Measurements from ENCODE around the gene TMEM156. TPM values are rescaled to one million over a fixed set of nuclear protein-coding genes. Genes with fewer than 3 reads are reported as not detected.
A peak's percentile ranks its signal among the peaks of the same experiment; 100 is the strongest.
"Not testable (repeated sequence)": the region's sequence is repeated elsewhere in the genome, so short reads cannot be mapped to it uniquely, and the experiment has no call there.

The TMEM156 gene
- total RNA-seq, 1 experiment from 2014 or later, result 0.19 TPM

DNA sequence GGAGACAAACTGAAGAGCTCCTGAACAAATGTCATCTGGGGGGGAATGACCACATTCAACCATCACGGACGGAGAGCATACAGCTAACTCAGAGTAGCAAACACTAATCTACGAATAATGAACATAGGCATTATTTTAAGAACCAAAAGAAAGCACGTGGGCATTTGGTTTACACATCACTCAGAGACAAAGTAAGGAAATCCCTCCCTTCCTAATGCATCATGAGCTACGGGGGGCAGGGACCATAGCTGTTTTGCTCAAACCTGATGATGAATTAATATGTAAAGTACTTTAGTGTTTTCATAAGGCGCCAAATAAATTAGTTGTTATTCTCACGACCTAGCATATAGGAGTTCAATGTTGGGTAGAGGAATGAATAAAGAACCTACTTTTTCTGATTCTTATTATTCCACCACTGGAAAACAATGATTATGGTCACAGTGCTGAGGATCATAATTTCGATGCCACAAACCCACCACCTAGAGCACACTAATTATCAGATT lies 11.7 kb upstream of the TMEM156 start:
- peak; percentile 37 for DNase-seq (ENCODE audit: low spot score)

DNA sequence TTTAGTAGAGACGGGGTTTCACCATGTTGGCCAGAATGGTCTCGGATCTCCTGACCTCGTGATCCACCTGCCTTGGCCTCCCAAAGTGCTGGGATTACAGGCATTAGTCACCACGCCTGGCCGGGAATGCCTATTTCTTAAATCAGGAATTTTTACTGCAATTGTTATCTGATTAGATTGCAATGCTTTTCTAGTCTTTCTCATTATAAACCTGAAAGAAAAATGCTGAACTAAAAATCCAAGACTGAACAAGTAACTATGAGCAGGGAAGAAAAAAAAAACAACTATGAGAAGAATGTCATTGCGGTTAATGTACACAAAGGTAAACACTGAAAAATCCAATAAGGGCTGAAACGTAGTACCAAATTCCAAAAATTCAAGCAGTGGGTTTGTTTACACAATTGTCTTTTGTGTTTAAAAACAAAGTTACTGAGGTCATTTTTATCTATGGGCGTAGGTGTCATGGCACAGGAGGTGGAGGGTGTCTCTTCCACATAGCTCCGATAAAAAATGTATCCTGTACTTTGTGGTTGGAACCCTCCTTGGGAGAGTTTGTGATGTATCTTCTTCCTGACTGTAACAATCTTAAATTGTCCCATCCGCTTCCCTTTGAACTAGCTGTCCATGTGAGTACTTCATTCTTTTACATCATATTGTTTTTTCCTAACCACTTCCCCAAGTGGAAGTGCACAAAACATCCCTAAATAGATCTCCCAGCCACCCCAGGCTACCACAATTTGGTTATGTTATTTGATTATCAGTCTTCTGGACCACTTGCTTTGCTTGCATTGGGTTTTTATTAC lies 11.1 kb upstream of the TMEM156 start:
- DNase-seq (ENCODE audit: low spot score), result peak; percentile 88

DNA sequence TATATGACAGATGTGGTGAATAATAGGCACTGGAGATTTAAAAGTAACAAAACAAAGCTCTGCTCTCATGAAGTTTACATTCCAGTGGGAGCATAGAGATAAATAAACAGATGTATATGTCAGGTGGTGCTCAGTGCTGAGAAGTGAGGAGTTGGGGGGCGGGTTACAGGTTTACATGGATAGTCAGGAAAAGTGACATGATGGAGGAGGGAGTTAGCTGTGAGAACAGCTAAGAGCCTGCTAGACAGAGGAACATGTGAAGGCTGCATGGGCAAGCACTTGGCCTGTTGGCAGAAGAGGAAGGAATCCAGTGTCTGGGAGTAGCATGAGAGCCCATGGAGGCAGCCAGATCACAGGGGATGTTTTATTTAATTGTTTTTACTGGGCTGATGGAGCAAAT lies 10.2 kb upstream of the TMEM156 start:
- no peak for DNase-seq (ENCODE audit: low spot score)

DNA sequence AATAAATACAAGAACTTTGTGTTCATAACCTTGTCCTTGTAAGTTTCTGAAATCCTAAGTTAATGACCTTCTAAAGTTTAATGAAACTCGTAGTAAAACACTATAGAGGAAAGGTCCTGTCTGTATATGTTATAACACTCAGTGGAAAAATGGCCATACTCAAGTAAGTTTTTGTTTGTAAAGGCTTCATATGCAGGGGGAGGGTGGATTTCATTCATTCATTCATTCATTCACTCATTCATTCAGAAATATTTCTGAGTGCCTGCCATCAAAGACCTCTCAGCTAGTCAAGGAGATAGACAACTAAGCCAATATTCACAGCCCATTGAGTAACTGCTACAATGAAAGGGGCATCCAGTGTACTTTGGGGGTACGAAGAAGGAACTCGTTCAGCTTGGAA lies 6.9 kb upstream of the TMEM156 start:
- DNase-seq (ENCODE audit: low spot score), result no peak

DNA sequence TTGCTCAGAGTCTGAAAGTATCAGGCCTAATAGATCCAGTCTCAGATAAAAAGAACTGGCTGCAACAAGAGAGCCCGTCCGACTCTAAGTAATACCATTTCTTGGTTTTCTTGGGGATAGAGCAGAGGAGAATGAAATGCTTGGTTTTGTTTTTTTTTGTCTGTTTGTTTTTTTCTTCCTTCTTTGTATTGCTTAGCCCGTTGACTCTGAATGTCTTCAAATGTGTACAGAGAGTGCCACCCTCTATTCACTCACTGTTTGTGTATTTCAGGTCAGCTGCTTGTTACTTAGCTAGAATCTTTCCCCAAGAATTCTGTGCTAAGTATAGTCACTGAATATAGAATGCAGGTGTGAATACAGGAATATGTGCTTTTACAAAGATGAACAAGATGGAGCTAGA lies 5.7 kb upstream of the TMEM156 start:
- DNase-seq (ENCODE audit: low spot score), result no peak

DNA sequence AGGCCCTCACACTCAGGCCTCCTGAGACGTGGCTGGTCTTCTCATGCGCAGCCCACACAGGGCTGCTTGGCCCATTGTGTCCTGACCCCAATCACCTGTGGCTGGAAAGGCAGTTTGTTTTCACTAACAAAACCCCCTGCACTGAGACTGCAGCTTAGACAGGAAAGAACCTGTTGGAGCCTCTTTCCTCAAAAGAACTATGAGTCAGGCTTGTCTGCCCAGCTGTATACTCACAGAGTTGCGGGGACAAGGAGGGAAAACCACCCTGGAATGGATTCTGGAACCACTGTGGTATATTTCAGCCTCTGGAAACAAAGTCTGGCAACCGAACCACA lies 5.2 kb upstream of the TMEM156 start:
- DNase-seq (ENCODE audit: low spot score), result peak; percentile 57

DNA sequence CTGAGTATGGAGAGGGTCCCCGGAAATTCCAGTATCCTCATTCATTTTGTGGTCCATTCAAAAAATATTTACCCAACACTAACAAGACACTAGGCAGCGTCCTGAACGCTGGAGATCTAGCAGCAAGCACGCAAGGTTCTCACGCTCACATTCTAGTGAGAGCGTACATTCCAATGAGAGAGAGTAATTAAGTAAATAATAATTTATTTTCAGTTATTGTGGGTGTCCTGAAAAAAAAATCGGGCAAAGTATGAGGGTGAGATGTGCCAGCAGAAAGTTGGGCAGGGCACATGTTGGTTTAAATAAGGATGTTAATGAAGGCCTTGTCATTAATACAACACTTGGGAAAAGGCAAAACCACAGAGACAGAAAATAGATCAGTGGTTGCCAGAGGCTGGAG lies 4.0 kb upstream of the TMEM156 start:
- DNase-seq (ENCODE audit: low spot score), result peak; percentile 75

DNA sequence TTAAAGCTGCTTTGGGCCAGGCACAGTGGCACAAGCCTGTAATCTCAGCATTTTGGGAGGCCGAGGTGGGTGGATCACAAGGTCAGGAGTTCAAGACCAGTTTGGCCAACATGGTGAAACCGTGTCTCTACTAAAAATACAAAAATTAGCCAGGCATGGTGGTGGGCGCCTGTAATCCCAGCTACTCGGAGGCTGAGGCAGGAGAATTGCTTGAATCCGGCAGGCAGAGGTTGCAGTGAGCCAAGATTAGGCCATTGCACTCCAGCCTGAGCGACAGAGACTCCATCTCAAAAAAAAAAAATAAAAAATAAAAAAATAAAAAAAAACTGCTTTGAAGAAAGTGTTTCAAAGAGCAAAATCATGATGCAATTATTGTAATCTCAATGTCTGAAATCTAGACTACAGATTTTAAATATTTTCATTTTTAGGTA lies 604 bp downstream of the TMEM156 start:
- DNase-seq (ENCODE audit: low spot score), result not testable (repeated sequence)

DNA sequence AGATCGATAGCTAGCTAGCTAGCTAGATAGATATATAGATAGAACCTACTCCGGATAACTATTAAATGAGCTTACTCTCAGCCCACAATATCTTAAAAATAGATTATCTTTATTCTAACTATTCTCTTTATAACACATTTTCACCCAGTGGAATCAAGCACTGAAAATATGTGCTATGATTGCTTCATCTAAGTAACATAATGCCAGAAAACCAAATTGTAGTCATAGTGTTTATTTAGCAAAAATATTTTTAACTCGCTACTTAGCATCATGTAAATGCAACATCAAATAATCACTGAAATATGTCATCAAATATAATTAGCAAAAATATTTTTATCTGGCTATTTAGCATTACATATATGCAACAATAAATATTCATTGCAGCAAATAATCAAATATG lies 1.5 kb downstream of the TMEM156 start:
- DNase-seq (ENCODE audit: low spot score), result no peak

DNA sequence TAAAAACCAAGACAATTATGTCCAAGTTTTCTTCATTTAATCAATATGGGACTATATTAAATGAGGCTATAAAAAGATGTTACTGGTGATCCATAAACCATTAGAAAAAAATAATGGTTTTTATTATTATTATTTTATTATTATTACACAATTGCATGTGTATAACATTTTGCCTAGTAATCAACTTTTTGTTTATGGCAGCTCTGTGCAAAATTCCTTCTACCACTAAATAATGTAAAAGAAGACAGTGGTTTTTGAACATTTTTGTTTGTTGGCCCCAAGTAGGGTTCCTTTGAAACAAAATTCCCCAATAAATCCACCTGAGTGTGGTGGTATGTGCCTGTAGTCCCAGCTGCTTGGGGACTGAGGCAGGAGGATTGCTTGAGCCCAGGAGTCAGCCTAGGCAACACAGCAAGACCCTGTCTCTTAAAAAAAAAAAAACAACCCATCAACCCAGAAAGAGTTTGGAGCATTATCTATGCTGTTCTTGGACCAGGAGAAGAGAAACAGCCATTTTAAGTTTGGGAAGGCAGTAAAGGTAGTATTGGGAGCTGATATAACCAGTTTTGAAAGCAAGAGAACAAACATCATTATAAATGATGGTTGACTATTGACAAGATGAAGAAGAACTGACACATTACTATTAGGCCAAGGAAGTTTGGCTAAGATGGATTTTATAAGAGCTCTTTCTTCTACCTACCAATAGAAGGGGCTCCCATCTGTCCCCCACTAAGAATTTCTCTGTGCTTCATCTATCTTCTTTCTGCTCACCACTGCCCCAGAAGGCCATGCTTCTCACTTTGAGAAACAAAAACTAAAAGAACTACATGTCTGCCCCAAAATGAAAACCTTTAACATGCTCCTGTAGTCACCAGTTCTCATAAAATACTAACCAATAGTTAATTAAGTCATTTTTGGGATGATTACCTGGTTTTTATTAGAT lies 2.2 kb downstream of the TMEM156 start:
- DNase-seq (ENCODE audit: low spot score), result no peak

DNA sequence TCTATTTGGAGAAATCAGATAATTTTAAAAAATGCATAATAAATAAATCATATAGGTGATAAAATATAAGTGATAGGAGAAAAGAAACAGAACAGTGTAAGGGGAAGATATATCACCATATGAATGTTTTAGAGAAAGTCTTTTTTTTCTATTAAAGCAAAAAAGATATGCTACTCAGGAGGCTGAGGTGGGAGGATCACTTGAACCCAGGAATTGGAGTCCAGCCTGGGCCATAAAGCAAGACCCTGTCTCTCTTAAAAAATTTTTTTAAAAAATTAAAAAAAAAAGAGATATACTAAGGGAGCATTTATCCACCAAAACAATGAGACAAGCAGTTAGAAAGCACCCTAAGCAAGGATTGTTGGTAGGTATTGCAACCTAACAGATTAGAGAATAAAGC lies 6.1 kb downstream of the TMEM156 start:
- no peak for DNase-seq (ENCODE audit: low spot score)

DNA sequence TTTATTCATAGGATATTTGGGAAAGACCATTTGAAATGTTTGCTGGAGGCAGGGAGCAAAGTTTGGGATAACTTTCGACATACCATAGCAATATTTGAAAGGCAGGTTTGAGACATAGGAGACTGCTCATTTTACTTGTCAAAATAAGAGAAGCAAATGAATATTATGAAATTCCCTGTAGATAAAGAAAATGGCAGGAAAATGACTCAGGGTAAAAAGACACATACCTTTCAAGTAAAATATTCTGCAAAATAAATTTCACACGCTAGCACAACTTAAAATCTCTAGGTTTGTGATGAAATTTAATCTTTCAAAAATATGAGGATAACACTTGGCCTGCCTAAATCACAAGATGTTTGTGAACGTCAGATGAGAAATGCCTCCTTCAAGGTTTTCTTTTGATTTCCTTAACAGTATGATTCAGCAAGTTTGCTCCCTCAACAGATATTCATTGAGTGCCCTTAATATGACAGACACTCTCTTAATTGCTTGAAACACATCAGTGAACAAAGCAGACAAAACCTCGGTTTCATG lies 6.6 kb downstream of the TMEM156 start:
- peak; percentile 5 for DNase-seq (ENCODE audit: low spot score)

DNA sequence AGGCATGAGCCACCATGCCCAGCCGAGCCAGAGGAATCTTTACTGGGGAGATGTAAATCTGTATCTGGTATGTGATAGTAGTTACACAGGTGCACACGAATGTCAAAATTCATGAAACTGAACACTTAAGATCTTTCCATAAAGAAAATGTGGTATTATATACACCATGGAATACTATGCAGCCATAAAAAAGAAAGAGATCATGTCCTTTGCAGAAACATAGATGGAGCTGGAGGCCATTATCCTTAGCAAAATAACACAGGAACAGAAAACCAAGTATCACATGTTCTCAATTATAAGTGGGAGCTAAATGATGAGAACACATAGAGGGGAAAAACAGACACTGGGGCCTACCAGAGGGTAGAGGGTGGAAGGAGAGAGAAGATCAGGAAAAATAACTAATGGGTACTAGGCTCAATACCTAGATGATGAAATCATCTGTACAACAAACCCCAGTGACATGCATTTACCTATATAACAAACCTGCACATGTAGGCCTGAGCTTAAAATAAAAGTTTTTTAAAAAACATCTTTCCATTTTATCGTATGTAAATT lies 7.8 kb downstream of the TMEM156 start:
- no peak for DNase-seq (ENCODE audit: low spot score)

DNA sequence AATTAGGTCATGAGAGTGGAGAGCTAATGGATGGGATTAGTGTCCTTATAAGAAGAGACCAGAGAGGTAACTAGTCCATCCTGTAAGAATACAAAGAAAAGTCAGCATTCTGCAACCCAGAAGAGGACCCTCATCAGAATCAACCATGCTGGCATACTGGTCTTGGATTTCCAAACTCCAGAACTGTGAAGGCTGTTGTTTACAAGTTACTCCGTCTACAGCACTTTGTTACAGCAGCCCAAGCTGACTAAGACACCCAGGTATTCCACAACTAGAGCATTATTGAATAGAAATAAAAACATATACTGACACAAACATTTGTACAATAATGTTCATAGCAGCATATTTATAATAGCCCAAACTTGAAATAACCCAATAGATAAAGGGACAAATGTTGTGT lies 9.2 kb downstream of the TMEM156 start:
- no peak for DNase-seq (ENCODE audit: low spot score)

DNA sequence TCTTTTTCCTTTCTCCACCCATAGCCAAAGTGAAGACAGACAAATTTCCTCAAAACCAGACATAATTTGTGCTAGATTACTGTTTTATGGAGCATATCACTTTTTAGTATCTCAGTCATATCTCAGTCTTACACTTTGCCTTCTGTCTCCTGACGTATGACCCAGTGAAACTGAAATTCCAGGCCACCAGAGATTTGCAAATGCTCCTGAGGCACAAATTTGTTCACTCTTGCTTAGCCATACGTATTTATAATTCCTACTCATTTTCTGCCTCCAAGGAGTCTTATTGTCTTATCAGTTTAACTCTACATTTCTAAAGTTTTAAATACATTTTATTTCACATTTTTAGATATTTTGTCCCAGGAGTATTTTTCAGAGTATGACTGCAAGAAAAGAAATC lies 10.0 kb downstream of the TMEM156 start:
- no peak for DNase-seq (ENCODE audit: low spot score)

DNA sequence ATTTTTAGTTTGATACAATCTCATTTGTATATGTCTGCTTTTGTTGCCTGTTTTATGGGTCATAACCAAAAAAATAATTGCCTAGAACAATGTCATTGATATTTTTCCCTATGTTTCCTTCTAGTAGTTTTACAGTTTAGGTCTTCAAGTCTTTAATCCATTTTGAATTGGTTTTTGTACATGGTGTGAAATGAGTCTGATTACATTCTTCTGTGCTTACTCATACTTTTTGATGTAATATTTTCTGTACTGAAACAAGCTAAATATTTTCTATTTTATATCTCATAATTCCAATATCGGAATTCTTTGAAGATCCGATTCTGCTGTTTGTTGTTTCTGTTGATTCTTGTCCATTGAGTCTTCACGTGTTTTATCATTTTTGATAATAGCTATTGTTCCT lies 10.6 kb downstream of the TMEM156 start:
- no peak for DNase-seq (ENCODE audit: low spot score)

DNA sequence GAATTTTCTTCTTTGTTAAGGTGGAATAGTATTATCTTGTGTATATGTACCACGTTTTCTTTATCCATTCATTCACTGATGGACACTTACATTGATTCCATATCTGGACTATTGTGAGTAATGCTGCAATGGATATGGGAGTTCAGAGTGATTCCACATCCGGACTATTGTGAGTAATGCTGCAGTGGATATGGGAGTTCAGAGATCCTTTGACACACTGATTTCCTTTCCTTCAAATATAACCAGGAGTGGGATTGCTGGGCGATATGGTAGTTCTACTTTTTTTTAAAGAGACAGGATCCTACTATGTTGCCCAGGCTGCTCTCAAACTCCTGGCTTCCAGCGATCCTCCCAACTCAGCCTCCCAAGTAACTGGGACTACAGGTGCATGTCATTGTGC lies 12.1 kb downstream of the TMEM156 start:
- DNase-seq (ENCODE audit: low spot score), result no peak

DNA sequence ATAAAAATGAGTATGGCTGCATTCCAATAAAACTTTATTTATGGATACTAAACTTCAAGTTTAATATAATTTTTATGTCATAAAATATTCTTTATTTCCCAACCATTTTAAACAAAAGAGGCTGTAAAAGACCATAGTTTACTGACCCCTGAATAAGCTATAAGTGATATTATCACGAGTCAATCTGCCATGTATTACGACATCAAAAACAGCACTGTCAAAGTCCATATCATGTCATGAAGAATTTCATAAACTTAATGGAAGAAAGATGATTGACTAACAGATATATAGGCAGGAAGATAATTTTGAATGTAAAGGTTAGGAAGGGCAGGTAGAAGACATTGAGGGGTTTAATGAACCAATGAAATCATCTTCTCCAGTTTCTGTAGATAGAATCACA lies 18.2 kb downstream of the TMEM156 start:
- DNase-seq (ENCODE audit: low spot score), result no peak

DNA sequence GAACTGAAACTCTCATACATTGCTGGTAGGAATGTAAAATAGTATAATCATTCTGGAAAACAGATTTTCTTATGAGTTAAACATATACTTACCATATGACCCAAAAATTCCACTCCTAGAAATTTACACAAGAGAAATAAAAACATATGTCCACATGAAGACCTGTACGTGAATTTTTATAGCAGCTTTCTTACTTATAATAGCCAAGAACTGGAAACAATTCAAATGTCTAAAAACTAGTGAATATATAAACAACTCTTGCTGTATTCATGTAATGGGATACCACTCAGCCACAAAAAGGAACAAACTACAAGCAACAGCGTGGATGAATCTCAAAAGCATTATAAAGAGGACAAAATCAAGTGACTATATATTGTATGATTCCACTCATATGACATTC lies 27.5 kb downstream of the TMEM156 start:
- no peak for DNase-seq (ENCODE audit: low spot score)

DNA sequence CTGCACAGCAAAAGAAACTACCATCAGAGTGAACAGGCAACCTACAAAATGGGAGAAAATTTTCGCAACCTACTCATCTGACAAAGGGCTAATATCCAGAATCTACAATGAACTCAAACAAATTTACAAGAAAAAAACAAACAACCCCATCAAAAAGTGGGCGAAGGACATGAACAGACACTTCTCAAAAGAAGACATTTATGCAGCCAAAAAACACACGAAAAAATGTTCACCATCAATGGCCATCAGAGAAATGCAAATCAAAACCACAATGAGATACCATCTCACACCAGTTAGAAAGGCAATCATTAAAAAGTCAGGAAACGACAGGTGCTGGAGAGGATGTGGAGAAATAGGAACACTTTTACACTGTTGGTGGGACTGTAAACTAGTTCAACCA lies 30.2 kb downstream of the TMEM156 start:
- DNase-seq (ENCODE audit: low spot score), result not testable (repeated sequence)

DNA sequence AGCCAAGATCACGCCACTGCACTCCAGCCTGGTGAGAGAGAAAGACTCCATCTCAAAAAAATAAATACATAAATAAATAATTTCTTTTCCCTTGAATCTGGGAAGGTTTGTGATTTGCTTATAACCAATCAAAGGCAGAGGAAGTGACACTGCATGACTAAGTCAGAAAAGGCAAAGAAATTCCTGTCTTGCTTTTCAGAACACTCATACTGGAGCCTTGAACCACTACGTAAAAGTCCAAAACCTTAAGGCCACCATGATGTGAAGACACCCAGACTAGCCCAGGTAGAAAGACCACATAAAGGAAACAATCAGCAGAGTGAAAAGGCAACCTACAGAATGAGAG lies 36.6 kb downstream of the TMEM156 start:
- DNase-seq (ENCODE audit: low spot score), result peak; percentile 29

DNA sequence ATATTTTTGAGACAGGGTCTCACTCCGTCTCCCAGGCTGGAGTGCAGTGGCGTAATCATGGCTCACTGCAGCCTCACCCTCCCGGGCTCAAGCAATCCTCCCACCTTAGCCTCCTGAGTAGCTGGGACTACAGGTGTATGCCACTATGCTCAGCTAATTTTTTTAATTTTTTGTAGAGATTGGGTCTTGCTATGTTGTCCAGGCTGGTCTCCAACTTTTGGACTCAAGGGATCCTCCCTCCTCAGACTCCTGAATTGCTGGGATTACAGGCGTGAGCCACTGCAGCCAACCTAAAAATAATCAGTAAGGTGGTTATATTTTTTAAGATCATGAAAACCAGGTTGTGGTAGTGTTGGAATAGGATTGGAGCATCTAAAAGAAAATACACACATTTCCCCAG lies 38.1 kb downstream of the TMEM156 start:
- no peak for DNase-seq (ENCODE audit: low spot score)

Measured in A172 (cell line).